ENCODE data around the gene DHX30. TPM values are rescaled to one million over a fixed set of nuclear protein-coding genes. Genes with fewer than 3 reads are reported as not detected.

Gene DHX30
- total RNA-seq, 1 experiment from 2014 or later = 65.1 TPM

DNA sequence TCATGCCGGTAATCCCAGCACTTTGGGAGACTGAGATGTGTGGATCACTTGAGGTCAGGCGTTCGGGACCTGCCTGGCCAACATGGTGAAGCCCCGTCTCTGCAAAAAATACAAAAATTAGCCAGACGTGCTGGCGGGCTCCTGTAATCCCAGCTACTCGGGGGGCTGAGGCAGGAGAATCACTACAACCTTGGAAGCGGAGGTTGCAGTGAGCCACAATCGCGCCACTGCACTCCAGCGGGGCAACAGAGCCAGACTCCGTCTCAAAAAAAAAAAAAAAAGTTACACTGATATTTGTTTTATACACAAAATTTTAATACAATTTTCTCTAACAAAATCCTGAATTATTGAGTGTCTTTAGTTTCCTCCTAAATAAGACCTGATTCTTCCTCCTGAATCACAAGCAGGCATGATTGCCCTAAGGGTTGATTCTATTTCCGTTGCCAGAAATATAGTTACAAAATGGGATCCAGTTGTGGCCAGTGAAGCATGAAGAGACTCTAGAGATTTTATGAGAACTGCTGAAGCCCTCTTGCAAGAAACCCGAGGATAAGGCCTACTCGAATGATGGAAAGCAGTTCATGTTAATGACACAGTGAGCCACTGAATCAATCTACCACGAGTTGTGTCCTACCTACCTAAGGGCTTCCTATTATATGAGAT, 11.6 kb upstream of the DHX30 start:
- no peaks in the 10 kb centered on the region for H3K27me3 ChIP-seq (ENCODE audit: control insufficient read depth, insufficient read depth, low read length)
- no peak overlapping the region for H3K27ac ChIP-seq (ENCODE audit: low read length)
- no peaks in the 10 kb centered on the region for H3K9me3 ChIP-seq (ENCODE audit: control insufficient read depth, insufficient read depth, low read depth, low read length)
- no peak for DNase-seq (ENCODE audit: low read depth, low spot score)
- H3K4me1 ChIP-seq (ENCODE audit: control insufficient read depth, insufficient read depth, low read length) = no peaks in the 10 kb centered on the region
- ATAC-seq = no peak
- in situ Hi-C loops (cut with HindIII; ENCODE audit: low pct_unique_long_range_greater_than_20kb, low sequenced_read_pairs) = no loop called here
- intact Hi-C loops (cut with micrococcal nuclease; ENCODE audit: unreplicated experiment) = no loop called here
- no TSS peak for BruUV-seq (replicated peaks)
- no peak overlapping the region for H3K4me3 ChIP-seq (ENCODE audit: low read depth in 2 of 2, low read length in 2 of 2)
- H3K36me3 ChIP-seq (ENCODE audit: control insufficient read depth, insufficient read depth, low read length) = no peaks in the 10 kb centered on the region
- POLR2A ChIA-PET = no interaction called here
- CTCF ChIA-PET = no interaction called here
- no peak for TF ChIP-seq SIN3A (IDR thresholded peaks at IDR 0.05; ENCODE audit: borderline replicate concordance, insufficient read depth, low read depth, low read length)
- TF ChIP-seq, protein P1, sequence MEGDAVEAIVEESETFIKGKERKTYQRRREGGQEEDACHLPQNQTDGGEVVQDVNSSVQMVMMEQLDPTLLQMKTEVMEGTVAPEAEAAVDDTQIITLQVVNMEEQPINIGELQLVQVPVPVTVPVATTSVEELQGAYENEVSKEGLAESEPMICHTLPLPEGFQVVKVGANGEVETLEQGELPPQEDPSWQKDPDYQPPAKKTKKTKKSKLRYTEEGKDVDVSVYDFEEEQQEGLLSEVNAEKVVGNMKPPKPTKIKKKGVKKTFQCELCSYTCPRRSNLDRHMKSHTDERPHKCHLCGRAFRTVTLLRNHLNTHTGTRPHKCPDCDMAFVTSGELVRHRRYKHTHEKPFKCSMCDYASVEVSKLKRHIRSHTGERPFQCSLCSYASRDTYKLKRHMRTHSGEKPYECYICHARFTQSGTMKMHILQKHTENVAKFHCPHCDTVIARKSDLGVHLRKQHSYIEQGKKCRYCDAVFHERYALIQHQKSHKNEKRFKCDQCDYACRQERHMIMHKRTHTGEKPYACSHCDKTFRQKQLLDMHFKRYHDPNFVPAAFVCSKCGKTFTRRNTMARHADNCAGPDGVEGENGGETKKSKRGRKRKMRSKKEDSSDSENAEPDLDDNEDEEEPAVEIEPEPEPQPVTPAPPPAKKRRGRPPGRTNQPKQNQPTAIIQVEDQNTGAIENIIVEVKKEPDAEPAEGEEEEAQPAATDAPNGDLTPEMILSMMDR (IDR thresholded peaks at IDR 0.05) = no peak
- no peak for TF ChIP-seq POLR2AphosphoS5 (IDR thresholded peaks at IDR 0.05; ENCODE audit: low read depth, low read length)
- TF ChIP-seq, protein P2, sequence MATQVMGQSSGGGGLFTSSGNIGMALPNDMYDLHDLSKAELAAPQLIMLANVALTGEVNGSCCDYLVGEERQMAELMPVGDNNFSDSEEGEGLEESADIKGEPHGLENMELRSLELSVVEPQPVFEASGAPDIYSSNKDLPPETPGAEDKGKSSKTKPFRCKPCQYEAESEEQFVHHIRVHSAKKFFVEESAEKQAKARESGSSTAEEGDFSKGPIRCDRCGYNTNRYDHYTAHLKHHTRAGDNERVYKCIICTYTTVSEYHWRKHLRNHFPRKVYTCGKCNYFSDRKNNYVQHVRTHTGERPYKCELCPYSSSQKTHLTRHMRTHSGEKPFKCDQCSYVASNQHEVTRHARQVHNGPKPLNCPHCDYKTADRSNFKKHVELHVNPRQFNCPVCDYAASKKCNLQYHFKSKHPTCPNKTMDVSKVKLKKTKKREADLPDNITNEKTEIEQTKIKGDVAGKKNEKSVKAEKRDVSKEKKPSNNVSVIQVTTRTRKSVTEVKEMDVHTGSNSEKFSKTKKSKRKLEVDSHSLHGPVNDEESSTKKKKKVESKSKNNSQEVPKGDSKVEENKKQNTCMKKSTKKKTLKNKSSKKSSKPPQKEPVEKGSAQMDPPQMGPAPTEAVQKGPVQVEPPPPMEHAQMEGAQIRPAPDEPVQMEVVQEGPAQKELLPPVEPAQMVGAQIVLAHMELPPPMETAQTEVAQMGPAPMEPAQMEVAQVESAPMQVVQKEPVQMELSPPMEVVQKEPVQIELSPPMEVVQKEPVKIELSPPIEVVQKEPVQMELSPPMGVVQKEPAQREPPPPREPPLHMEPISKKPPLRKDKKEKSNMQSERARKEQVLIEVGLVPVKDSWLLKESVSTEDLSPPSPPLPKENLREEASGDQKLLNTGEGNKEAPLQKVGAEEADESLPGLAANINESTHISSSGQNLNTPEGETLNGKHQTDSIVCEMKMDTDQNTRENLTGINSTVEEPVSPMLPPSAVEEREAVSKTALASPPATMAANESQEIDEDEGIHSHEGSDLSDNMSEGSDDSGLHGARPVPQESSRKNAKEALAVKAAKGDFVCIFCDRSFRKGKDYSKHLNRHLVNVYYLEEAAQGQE (IDR thresholded peaks at IDR 0.05; ENCODE audit: insufficient read depth in 1 of 2, low read depth in 2 of 2, low read length in 1 of 2) = no peak
- TF ChIP-seq TCF7L2 (IDR thresholded peaks at IDR 0.05; ENCODE audit: low read depth, low read length) = no peak

DNA sequence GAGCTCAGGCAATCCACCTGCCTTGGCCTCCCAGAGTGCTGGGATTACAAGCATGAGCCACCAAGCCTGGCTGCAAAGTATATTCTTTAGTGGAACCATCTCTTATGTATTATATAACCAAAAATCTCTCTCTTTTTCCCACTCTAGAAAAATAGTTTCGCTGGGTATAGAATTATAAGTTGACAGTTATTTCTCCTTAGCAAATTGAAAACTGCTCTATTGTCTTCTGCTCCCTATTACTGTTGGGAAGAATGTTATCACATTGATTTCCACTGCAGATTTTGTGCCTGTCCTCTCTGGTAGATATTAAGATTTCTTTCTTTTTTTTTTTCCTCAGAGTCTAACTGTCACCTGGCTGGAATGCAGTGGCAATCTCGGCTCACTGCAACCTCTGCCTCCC, 10.2 kb upstream of the DHX30 start:
- BruUV-seq (replicated peaks) = no TSS peak
- H3K4me3 ChIP-seq (ENCODE audit: low read depth in 2 of 2, low read length in 2 of 2) = no peak overlapping the region
- ChIA-PET CTCF (no interaction called here), POLR2A (no interaction called here)
- ATAC-seq (no peak), DNase-seq (ENCODE audit: low read depth, low spot score) (no peak)
- H3K4me1 ChIP-seq (ENCODE audit: control insufficient read depth, insufficient read depth, low read length) = no peaks in the 10 kb centered on the region
- no peak overlapping the region for H3K27ac ChIP-seq (ENCODE audit: low read length)
- TF ChIP-seq, protein P1 (IDR thresholded peaks at IDR 0.05) = no peak
- TF ChIP-seq TCF7L2 (IDR thresholded peaks at IDR 0.05; ENCODE audit: low read depth, low read length) = no peak
- no peak for TF ChIP-seq SIN3A (IDR thresholded peaks at IDR 0.05; ENCODE audit: borderline replicate concordance, insufficient read depth, low read depth, low read length)
- TF ChIP-seq POLR2AphosphoS5 (IDR thresholded peaks at IDR 0.05; ENCODE audit: low read depth, low read length) = no peak
- TF ChIP-seq, protein P2 (IDR thresholded peaks at IDR 0.05; ENCODE audit: insufficient read depth in 1 of 2, low read depth in 2 of 2, low read length in 1 of 2) = no peak
- H3K36me3 ChIP-seq (ENCODE audit: control insufficient read depth, insufficient read depth, low read length) = no peaks in the 10 kb centered on the region
- intact Hi-C loops (cut with micrococcal nuclease; ENCODE audit: unreplicated experiment) (no loop called here), in situ Hi-C loops (cut with HindIII; ENCODE audit: low pct_unique_long_range_greater_than_20kb, low sequenced_read_pairs) (no loop called here)
- no peaks in the 10 kb centered on the region for H3K27me3 ChIP-seq (ENCODE audit: control insufficient read depth, insufficient read depth, low read length)
- no peaks in the 10 kb centered on the region for H3K9me3 ChIP-seq (ENCODE audit: control insufficient read depth, insufficient read depth, low read depth, low read length)
